ENCODE data around the gene ZBTB16.

DNA sequence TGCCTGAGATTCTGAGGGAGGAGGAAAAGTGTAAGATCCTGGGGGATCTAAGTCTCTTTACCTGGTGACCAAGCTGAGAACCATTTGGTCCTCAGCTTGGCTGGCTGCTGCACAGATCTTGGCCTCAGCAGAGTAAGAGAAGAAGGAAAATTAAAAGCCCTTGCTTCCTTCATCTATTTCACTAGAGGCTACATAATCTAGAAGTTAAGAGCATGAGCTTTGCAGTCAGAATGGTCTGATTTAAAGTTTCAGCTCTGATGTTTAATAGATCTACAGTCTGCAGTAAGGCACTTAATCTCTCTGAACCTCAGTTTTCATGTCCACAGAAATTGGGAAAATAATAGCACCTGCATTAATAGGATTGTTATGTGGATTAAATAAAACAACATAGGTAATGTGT lies 3.1 kb upstream of the ZBTB16 start:
- no peak for TF ChIP-seq POLR2A (IDR thresholded peaks at IDR 0.05)
- no peak for TF ChIP-seq POLR2AphosphoS5 (IDR thresholded peaks at IDR 0.05)

Data from stomach (tissue), 4 donors.